ENCODE data around the gene PLXDC2.

DNA sequence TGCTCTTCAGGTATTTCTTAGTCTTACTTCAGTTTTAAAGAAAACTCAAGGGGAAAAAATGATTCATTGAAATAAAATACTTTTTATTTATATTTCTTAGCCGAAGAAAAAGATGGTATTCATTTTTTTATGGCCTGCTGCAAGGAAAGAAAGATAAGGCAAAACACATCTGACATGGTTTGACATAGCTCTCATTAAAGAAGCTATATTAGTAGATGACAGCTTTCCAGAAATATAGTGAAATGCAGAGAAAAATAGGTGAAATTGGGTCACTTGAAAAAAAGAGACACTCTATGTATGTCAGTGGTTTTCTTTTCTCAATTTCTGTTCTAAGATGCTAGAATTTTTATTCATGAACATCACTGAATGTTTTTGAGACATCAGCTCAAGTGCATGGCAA lies 438.3 kb downstream of the PLXDC2 start:
- TF ChIP-seq CREB1 (IDR thresholded peaks at IDR 0.05; ENCODE audit: low read depth), result no peak
- TF ChIP-seq, protein P1, sequence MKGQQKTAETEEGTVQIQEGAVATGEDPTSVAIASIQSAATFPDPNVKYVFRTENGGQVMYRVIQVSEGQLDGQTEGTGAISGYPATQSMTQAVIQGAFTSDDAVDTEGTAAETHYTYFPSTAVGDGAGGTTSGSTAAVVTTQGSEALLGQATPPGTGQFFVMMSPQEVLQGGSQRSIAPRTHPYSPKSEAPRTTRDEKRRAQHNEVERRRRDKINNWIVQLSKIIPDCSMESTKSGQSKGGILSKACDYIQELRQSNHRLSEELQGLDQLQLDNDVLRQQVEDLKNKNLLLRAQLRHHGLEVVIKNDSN (IDR thresholded peaks at IDR 0.05; ENCODE audit: borderline replicate concordance, extremely low read length, insufficient read depth, low read depth, low read length), result no peak
- no peak for TF ChIP-seq ZNF274 (IDR thresholded peaks at IDR 0.05; ENCODE audit: insufficient read depth, insufficient read length)
- TF ChIP-seq YY1 (IDR thresholded peaks at IDR 0.05; ENCODE audit: low read depth, low read length), result no peak
- no peak for TF ChIP-seq TAF1 (IDR thresholded peaks at IDR 0.05; ENCODE audit: borderline replicate concordance, low read depth, low read length)
- TF ChIP-seq, protein P2, sequence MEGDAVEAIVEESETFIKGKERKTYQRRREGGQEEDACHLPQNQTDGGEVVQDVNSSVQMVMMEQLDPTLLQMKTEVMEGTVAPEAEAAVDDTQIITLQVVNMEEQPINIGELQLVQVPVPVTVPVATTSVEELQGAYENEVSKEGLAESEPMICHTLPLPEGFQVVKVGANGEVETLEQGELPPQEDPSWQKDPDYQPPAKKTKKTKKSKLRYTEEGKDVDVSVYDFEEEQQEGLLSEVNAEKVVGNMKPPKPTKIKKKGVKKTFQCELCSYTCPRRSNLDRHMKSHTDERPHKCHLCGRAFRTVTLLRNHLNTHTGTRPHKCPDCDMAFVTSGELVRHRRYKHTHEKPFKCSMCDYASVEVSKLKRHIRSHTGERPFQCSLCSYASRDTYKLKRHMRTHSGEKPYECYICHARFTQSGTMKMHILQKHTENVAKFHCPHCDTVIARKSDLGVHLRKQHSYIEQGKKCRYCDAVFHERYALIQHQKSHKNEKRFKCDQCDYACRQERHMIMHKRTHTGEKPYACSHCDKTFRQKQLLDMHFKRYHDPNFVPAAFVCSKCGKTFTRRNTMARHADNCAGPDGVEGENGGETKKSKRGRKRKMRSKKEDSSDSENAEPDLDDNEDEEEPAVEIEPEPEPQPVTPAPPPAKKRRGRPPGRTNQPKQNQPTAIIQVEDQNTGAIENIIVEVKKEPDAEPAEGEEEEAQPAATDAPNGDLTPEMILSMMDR (IDR thresholded peaks at IDR 0.05 in 2 of 3, conservative IDR thresholded peaks at IDR 0.05 in 1 of 3; ENCODE audit: control insufficient read depth in 2 of 3, extremely low read depth in 1 of 3, insufficient read depth in 1 of 3, low read depth in 3 of 3, low read length in 3 of 3), result no peak
- TF ChIP-seq RBBP5 (conservative IDR thresholded peaks at IDR 0.05), result no peak
- TF ChIP-seq, protein P3, sequence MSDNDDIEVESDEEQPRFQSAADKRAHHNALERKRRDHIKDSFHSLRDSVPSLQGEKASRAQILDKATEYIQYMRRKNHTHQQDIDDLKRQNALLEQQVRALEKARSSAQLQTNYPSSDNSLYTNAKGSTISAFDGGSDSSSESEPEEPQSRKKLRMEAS (IDR thresholded peaks at IDR 0.05; ENCODE audit: low read depth, low read length), result no peak
- no peak for TF ChIP-seq HDAC6 (IDR thresholded peaks at IDR 0.05; ENCODE audit: unreplicated experiment)
- TF ChIP-seq, protein P4, sequence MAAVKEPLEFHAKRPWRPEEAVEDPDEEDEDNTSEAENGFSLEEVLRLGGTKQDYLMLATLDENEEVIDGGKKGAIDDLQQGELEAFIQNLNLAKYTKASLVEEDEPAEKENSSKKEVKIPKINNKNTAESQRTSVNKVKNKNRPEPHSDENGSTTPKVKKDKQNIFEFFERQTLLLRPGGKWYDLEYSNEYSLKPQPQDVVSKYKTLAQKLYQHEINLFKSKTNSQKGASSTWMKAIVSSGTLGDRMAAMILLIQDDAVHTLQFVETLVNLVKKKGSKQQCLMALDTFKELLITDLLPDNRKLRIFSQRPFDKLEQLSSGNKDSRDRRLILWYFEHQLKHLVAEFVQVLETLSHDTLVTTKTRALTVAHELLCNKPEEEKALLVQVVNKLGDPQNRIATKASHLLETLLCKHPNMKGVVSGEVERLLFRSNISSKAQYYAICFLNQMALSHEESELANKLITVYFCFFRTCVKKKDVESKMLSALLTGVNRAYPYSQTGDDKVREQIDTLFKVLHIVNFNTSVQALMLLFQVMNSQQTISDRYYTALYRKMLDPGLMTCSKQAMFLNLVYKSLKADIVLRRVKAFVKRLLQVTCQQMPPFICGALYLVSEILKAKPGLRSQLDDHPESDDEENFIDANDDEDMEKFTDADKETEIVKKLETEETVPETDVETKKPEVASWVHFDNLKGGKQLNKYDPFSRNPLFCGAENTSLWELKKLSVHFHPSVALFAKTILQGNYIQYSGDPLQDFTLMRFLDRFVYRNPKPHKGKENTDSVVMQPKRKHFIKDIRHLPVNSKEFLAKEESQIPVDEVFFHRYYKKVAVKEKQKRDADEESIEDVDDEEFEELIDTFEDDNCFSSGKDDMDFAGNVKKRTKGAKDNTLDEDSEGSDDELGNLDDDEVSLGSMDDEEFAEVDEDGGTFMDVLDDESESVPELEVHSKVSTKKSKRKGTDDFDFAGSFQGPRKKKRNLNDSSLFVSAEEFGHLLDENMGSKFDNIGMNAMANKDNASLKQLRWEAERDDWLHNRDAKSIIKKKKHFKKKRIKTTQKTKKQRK (IDR thresholded peaks at IDR 0.05; ENCODE audit: low read depth, low read length), result no peak
- no peak for TF ChIP-seq EP300 (IDR thresholded peaks at IDR 0.05; ENCODE audit: borderline replicate concordance in 1 of 2, control insufficient read depth in 1 of 2, low read depth in 2 of 2, low read length in 2 of 2)
- TF ChIP-seq POLR2AphosphoS5 (IDR thresholded peaks at IDR 0.05; ENCODE audit: low read length), result no peak
- no peak for TF ChIP-seq STAT3 (IDR thresholded peaks at IDR 0.05; ENCODE audit: low read depth, low read length)
- TF ChIP-seq SP1 (IDR thresholded peaks at IDR 0.05; ENCODE audit: low read depth, low read length), result no peak
